Muscle layer of colon (tissue), 2 donors: ENCODE results near the gene HSPA2.
"Not testable (repeated sequence)": the region's sequence is repeated elsewhere in the genome, so short reads cannot be mapped to it uniquely, and the experiment has no call there.

Source experiments
- H3K27ac ChIP-seq: one replicate; pipeline ENCODE4 v1.7.0; 2013; ENCODE audit warnings: low read depth, mild to moderate bottlenecking, low read length, moderate library complexity
- H3K27me3 ChIP-seq, 2 donors: one replicate each; pipeline ENCODE4 v1.7.0; 2013; ENCODE audit warnings: low read length in 2 of 2, mild to moderate bottlenecking in 2 of 2; ENCODE audit not compliant: insufficient read depth in 2 of 2, control insufficient read depth in 1 of 2
- H3K36me3 ChIP-seq: one replicate; pipeline ENCODE4 v1.7.0; 2013; ENCODE audit warnings: mild to moderate bottlenecking, low read length; ENCODE audit not compliant: insufficient read depth
- H3K4me1 ChIP-seq: one replicate; pipeline ENCODE4 v1.7.0; 2013; ENCODE audit warnings: mild to moderate bottlenecking, low read length; ENCODE audit not compliant: insufficient read depth
- H3K4me3 ChIP-seq, 2 donors: one replicate each; pipeline ENCODE4 v1.7.0; 2013; ENCODE audit warnings: low read length in 2 of 2, low read depth in 1 of 2, mild to moderate bottlenecking in 1 of 2, moderate library complexity in 1 of 2
- H3K9ac ChIP-seq: one replicate; pipeline ENCODE4 v1.7.0; 2013; ENCODE audit warnings: low read length
- H3K9me3 ChIP-seq: one replicate; pipeline ENCODE4 v1.7.0; 2013; ENCODE audit warnings: mild to moderate bottlenecking, low read length
- donor health status: abdominal sarcoma.
- donor health status: Adenocarcinoma of cecum.

Gene HSPA2

GRCh38 chr14:64517667-64518066, 22.9 kb upstream of the HSPA2 start:
- not testable (repeated sequence) for H3K9me3 ChIP-seq, H3K9ac ChIP-seq, H3K4me3 ChIP-seq, H3K27ac ChIP-seq, H3K27me3 ChIP-seq
- Histone ChIP-seq H3K36me3 (peaks cover 13% of the 10 kb centered on the region), H3K4me1 (peaks cover 13% of the 10 kb centered on the region)

DNA sequence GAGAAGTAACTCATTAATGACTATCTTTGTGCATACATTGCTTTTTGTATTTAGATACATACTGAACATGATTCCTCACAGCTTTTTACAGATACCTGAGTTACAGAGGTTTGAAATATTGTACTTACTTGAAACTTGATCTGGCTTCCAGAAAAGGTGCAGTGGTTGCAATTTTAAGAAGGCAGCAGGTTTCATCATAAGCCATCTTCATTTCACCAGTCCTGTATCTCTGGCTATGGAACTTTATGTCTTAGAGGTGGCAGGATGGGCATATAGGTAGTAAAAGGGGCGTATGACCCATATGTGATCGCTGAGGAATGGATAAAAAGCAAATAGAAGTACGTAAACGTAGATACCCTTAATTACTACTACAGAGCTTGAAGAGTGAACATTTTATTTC, 22.3 kb upstream of the HSPA2 start:
- H3K9me3 ChIP-seq, result no peaks in the 10 kb centered on the region
- H3K4me3 ChIP-seq, result no peak overlapping the region
- H3K4me1 ChIP-seq, result peaks cover 13% of the 10 kb centered on the region
- H3K9ac ChIP-seq, result no peak overlapping the region
- peaks cover 19% of the 10 kb centered on the region for H3K36me3 ChIP-seq
- no peaks in the 10 kb centered on the region for H3K27me3 ChIP-seq
- no peak overlapping the region for H3K27ac ChIP-seq

DNA sequence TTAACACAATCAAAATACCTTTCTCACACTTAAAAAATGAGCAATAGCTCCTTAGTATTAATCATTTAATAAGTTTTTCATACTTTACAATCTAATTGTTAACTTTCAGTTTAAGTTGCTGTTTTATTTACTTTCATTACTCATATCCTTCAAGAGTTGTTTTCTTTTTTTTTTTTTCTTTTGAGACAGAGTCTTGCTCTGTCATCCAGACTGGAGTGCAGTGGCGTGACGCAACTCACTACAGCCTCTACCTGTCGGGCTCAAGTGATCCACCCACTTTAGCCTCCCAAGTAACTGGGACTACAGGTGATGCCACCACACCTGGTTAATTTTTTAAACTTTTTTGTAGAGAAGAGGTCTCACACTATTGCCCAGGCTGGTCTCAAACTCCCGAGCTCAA, 19.8 kb upstream of the HSPA2 start:
- no peak overlapping the region for H3K9ac ChIP-seq
- no peaks in the 10 kb centered on the region for H3K9me3 ChIP-seq
- H3K4me3 ChIP-seq, result no peak overlapping the region
- peaks cover 5% of the 10 kb centered on the region for H3K4me1 ChIP-seq
- no peaks in the 10 kb centered on the region for H3K27me3 ChIP-seq
- H3K27ac ChIP-seq, result no peak overlapping the region
- peaks cover 22% of the 10 kb centered on the region for H3K36me3 ChIP-seq

GRCh38 chr14:64522591-64523355, 17.8 kb upstream of the HSPA2 start:
- Histone ChIP-seq H3K27me3 (no peaks in the 10 kb centered on the region), H3K4me3 (no peak overlapping the region), H3K4me1 (no peaks in the 10 kb centered on the region), H3K27ac (no peak overlapping the region), H3K36me3 (peaks cover 22% of the 10 kb centered on the region), H3K9me3 (no peaks in the 10 kb centered on the region), H3K9ac (no peak overlapping the region)

DNA sequence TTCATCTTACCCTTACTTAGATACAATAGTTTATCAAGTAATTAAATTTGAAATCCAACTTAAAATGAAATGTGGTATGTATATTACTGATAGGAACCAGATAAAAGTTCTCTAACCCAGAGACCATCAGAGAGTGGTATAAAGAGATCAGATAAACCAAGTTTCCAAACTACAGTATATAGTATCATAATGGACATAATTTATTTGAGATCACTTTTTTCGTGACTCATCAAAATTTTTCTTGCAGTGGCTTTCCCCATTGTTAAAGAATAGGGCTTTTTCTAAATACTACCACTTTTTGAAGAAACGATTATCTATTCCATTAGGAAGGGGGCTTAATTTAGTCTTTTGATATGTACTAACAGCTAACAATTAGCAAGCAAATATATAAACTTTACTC, 15.2 kb upstream of the HSPA2 start:
- no peaks in the 10 kb centered on the region for H3K4me1 ChIP-seq
- H3K36me3 ChIP-seq, result peaks cover 22% of the 10 kb centered on the region
- no peak overlapping the region for H3K4me3 ChIP-seq
- no peaks in the 10 kb centered on the region for H3K27me3 ChIP-seq
- H3K27ac ChIP-seq, result no peak overlapping the region
- H3K9me3 ChIP-seq, result no peaks in the 10 kb centered on the region
- H3K9ac ChIP-seq, result no peak overlapping the region

DNA sequence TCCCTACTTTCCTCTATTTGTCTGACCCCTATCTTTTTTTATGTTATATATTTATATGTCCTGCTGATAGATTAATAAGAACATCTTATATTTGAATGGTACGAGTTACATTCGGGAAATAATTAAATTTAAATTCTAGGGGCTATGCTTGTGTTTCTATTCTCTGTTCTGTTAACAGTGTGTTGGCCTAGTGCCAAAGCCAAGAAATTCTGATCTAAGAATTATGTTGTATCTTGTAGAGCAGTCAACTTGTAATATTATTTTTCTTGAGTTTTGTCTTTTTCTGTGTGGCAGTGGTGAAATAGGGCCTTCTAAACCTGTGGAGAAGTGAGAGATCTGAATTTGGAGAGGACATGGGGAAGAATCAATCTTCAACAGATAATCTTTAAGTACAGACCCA, 9.0 kb upstream of the HSPA2 start:
- no peaks in the 10 kb centered on the region for H3K27me3 ChIP-seq
- no peaks in the 10 kb centered on the region for H3K36me3 ChIP-seq
- no peaks in the 10 kb centered on the region for H3K9me3 ChIP-seq
- no peak overlapping the region for H3K4me3 ChIP-seq
- no peaks in the 10 kb centered on the region for H3K4me1 ChIP-seq
- no peak overlapping the region for H3K27ac ChIP-seq
- no peak overlapping the region for H3K9ac ChIP-seq

- no peak overlapping the region for H3K27ac ChIP-seq
- H3K9me3 ChIP-seq, result no peaks in the 10 kb centered on the region
- peaks cover 4% of the 10 kb centered on the region for H3K4me1 ChIP-seq
- no peaks in the 10 kb centered on the region for H3K27me3 ChIP-seq
- H3K36me3 ChIP-seq, result no peaks in the 10 kb centered on the region
- no peak overlapping the region for H3K9ac ChIP-seq
- no peak overlapping the region for H3K4me3 ChIP-seq
These were observed 3.9 kb upstream of the HSPA2 start for GRCh38 chr14:64536488-64537245.

DNA sequence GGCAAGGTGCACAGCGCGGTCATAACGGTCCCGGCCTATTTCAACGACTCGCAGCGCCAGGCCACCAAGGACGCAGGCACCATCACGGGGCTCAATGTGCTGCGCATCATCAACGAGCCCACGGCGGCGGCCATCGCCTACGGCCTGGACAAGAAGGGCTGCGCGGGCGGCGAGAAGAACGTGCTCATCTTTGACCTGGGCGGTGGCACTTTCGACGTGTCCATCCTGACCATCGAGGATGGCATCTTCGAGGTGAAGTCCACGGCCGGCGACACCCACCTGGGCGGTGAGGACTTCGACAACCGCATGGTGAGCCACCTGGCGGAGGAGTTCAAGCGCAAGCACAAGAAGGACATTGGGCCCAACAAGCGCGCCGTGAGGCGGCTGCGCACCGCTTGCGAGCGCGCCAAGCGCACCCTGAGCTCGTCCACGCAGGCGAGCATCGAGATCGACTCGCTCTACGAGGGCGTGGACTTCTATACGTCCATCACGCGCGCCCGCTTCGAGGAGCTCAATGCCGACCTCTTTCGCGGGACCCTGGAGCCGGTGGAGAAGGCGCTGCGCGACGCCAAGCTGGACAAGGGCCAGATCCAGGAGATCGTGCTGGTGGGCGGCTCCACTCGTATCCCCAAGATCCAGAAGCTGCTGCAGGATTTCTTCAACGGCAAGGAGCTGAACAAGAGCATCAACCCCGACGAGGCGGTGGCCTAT, 875 bp downstream of the HSPA2 start:
- no peaks in the 10 kb centered on the region for H3K9me3 ChIP-seq
- no peaks in the 10 kb centered on the region for H3K27me3 ChIP-seq
- H3K4me3 ChIP-seq, result peak overlapping the region; percentile 67 to 90
- H3K4me1 ChIP-seq, result peaks cover 4% of the 10 kb centered on the region
- H3K27ac ChIP-seq, result peak overlapping the region; percentile 69
- peak overlapping the region; percentile 73 for H3K9ac ChIP-seq
- no peaks in the 10 kb centered on the region for H3K36me3 ChIP-seq

- H3K4me3 ChIP-seq, result peak overlapping the region; percentile 67 to 90
- peaks cover 4% of the 10 kb centered on the region for H3K4me1 ChIP-seq
- peak overlapping the region; percentile 69 for H3K27ac ChIP-seq
- peak overlapping the region; percentile 73 for H3K9ac ChIP-seq
- no peaks in the 10 kb centered on the region for H3K9me3 ChIP-seq
- H3K27me3 ChIP-seq, result no peaks in the 10 kb centered on the region
- H3K36me3 ChIP-seq, result no peaks in the 10 kb centered on the region
These were observed 1.7 kb downstream of the HSPA2 start for GRCh38 chr14:64541972-64542835.

DNA sequence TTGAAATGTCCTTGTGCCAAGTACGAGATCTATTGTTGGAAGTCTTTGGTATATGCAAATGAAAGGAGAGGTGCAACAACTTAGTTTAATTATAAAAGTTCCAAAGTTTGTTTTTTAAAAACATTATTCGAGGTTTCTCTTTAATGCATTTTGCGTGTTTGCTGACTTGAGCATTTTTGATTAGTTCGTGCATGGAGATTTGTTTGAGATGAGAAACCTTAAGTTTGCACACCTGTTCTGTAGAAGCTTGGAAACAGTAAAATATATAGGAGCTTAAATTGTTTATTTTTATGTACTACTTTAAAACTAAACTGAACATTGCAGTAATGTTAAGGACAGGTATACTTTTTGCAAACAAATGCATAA, 2.3 kb downstream of the HSPA2 start:
- Histone ChIP-seq H3K4me1 (peaks cover 4% of the 10 kb centered on the region), H3K9me3 (no peaks in the 10 kb centered on the region), H3K4me3 (peak overlapping the region; percentile 67 to 90), H3K36me3 (no peaks in the 10 kb centered on the region), H3K9ac (peak overlapping the region; percentile 16), H3K27ac (peak overlapping the region; percentile 69), H3K27me3 (no peaks in the 10 kb centered on the region)
